Adipocyte (in vitro differentiated cells): Measurements from ENCODE around the gene EFNA2.

ENCODE experiments used
- DNase-seq: peaks from one replicate; pipeline ENCODE4 v3.0.0-alpha.2; 2015; ENCODE audit warnings: low read depth
- H3K27me3 ChIP-seq: replicated peaks from 2 replicates; pipeline ENCODE4 v1.7.0; 2013; ENCODE audit warnings: mild to moderate bottlenecking, low read length, moderate library complexity; ENCODE audit not compliant: control insufficient read depth, insufficient read depth
- H3K36me3 ChIP-seq: 2 replicates; pipeline ENCODE4 v1.7.0; 2013; ENCODE audit warnings: low read length, mild to moderate bottlenecking, moderate library complexity; ENCODE audit not compliant: control insufficient read depth, insufficient read depth, severe bottlenecking
- H3K4me1 ChIP-seq: 2 replicates; pipeline ENCODE4 v1.7.0; 2013; ENCODE audit warnings: mild to moderate bottlenecking, low read length, moderate library complexity; ENCODE audit not compliant: control insufficient read depth, insufficient read depth
- H3K4me3 ChIP-seq: 2 replicates; pipeline ENCODE4 v1.7.0; 2013; ENCODE audit warnings: mild to moderate bottlenecking, low read length, moderate library complexity
- H3K9ac ChIP-seq: 2 replicates; pipeline ENCODE4 v1.7.0; 2013; ENCODE audit warnings: mild to moderate bottlenecking, low read length, moderate library complexity
- H3K9me3 ChIP-seq: 2 replicates; pipeline ENCODE4 v1.7.0; 2013; ENCODE audit warnings: mild to moderate bottlenecking, low read length, moderate library complexity; ENCODE audit not compliant: control insufficient read depth

The EFNA2 gene

GRCh38 chr19:1291761-1292418 is 6.2 kb downstream of the EFNA2 start:
- Histone ChIP-seq H3K36me3 (no peaks in the 10 kb centered on the region), H3K4me1 (no peaks in the 10 kb centered on the region), H3K27me3 (peaks cover 56% of the 10 kb centered on the region), H3K4me3 (no peak overlapping the region), H3K9ac (no peak overlapping the region), H3K9me3 (no peaks in the 10 kb centered on the region)
- DNase-seq = no peak

- H3K9me3 ChIP-seq = no peaks in the 10 kb centered on the region
- H3K36me3 ChIP-seq = no peaks in the 10 kb centered on the region
- H3K4me3 ChIP-seq = no peak overlapping the region
- H3K27me3 ChIP-seq = peaks cover 54% of the 10 kb centered on the region
- DNase-seq = no peak
- H3K4me1 ChIP-seq = no peaks in the 10 kb centered on the region
- no peak overlapping the region for H3K9ac ChIP-seq
Observed at GRCh38 chr19:1292419-1293151, 6.9 kb downstream of the EFNA2 start.

DNA sequence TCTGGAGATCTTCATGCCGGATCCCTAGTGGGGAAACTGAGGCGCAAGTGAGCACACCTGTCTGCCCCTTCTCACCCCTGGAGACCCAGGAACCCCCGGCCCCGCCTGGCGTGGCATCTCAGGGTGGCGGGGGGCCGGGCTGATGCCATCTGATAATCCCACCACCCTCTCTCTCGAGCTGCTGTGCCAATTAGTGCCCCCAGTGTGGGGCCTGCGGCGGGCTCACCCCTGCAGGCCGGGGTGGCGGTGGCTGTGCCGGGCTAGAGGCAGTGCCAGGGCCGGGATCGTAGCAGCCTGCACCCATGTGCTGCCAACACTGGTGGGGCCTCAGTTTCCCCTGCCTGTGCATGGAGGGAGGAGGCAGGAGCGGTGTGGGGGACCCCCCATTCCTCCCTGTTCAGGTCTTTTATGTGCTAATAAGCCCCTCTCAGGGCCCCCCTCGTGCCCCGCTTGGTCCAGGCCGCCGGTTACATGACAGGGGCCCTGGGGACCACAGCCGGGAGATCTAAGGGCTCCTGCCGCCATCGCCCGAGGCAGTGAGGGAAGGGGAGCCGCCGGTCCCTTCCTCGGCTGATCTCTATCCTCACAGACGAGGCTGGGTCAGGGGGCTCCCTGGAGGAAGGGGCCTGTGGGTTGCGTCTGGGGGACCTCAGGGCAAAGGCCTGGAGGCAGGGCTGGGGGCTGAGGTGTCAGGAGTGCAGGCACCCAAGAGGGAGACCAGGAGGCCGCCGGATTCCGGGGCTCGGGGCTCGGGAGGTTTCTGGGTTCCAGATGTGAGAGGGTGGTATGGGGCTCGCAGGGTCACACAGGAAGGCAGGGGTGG is 8.3 kb downstream of the EFNA2 start:
- no peak for DNase-seq
- H3K36me3 ChIP-seq = no peaks in the 10 kb centered on the region
- no peak overlapping the region for H3K9ac ChIP-seq
- no peak overlapping the region for H3K4me3 ChIP-seq
- H3K27me3 ChIP-seq = peaks cover 44% of the 10 kb centered on the region
- no peaks in the 10 kb centered on the region for H3K9me3 ChIP-seq
- no peaks in the 10 kb centered on the region for H3K4me1 ChIP-seq

DNA sequence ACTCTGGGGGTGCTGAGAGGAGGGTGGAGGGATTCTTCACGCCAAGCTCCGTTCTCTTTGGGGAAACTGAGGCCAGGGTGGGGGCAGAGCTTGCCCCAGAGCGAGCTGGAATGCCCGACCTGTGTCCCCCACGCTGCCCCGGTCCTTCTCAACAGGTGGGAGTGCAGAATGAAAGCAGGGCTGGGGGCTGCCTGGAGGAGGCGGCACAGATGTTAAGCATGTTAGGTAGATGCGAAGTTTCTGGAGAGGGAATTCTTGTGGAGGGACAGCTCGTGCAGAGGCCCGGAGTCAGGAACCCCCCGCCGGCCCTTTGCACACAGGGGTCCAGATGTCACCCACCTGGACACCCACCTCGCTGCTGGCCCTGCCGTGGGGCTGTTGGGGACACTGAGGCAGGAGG is 9.0 kb downstream of the EFNA2 start:
- peaks cover 37% of the 10 kb centered on the region for H3K27me3 ChIP-seq
- H3K9ac ChIP-seq = no peak overlapping the region
- H3K36me3 ChIP-seq = no peaks in the 10 kb centered on the region
- H3K4me1 ChIP-seq = no peaks in the 10 kb centered on the region
- no peak overlapping the region for H3K4me3 ChIP-seq
- DNase-seq = no peak
- no peaks in the 10 kb centered on the region for H3K9me3 ChIP-seq

GRCh38 chr19:1295169-1296012 is 9.7 kb downstream of the EFNA2 start:
- Histone ChIP-seq H3K4me1 (no peaks in the 10 kb centered on the region), H3K9ac (no peak overlapping the region), H3K4me3 (no peak overlapping the region), H3K36me3 (no peaks in the 10 kb centered on the region), H3K27me3 (peaks cover 37% of the 10 kb centered on the region), H3K9me3 (no peaks in the 10 kb centered on the region)
- peak; percentile 55 for DNase-seq

GRCh38 chr19:1296078-1296477 is 10.4 kb downstream of the EFNA2 start:
- H3K4me1 ChIP-seq = no peaks in the 10 kb centered on the region
- no peak for DNase-seq
- H3K27me3 ChIP-seq = peaks cover 37% of the 10 kb centered on the region
- H3K9me3 ChIP-seq = no peaks in the 10 kb centered on the region
- no peak overlapping the region for H3K9ac ChIP-seq
- H3K4me3 ChIP-seq = no peak overlapping the region
- no peaks in the 10 kb centered on the region for H3K36me3 ChIP-seq

GRCh38 chr19:1296575-1297271 is 11.1 kb downstream of the EFNA2 start:
- no peak for DNase-seq
- no peak overlapping the region for H3K4me3 ChIP-seq
- H3K27me3 ChIP-seq = peaks cover 36% of the 10 kb centered on the region
- H3K4me1 ChIP-seq = no peaks in the 10 kb centered on the region
- H3K9me3 ChIP-seq = no peaks in the 10 kb centered on the region
- H3K9ac ChIP-seq = no peak overlapping the region
- no peaks in the 10 kb centered on the region for H3K36me3 ChIP-seq

DNA sequence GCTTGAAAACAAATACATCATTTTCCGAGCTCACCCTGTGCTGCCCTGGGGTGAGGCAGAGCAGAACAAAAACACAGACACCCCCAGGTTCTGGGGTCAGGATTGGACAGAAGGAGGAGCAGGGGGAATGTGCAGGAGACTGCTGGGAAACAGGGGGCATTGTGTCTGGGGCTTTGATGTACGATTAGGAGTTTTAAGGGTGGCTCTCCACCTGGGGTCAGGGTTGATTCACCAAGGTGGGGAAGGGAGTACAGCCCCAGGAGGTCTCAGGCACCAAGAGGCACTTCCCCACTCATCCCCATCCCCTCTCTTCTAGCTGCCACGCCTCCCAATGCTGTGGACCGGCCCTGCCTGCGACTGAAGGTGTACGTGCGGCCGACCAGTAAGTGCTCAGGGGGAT is 12.6 kb downstream of the EFNA2 start:
- Histone ChIP-seq H3K4me3 (no peak overlapping the region), H3K4me1 (no peaks in the 10 kb centered on the region), H3K36me3 (no peaks in the 10 kb centered on the region), H3K27me3 (peaks cover 21% of the 10 kb centered on the region), H3K9me3 (no peaks in the 10 kb centered on the region), H3K9ac (no peak overlapping the region)
- DNase-seq = no peak

GRCh38 chr19:1299801-1300200 is 14.1 kb downstream of the EFNA2 start:
- no peaks in the 10 kb centered on the region for H3K36me3 ChIP-seq
- H3K4me1 ChIP-seq = no peaks in the 10 kb centered on the region
- no peaks in the 10 kb centered on the region for H3K9me3 ChIP-seq
- no peak overlapping the region for H3K9ac ChIP-seq
- DNase-seq = no peak
- no peak overlapping the region for H3K4me3 ChIP-seq
- peaks cover 6% of the 10 kb centered on the region for H3K27me3 ChIP-seq

GRCh38 chr19:1300744-1301490 is 15.2 kb downstream of the EFNA2 start:
- H3K4me3 ChIP-seq = no peak overlapping the region
- DNase-seq = no peak

More at GRCh38 chr19:1300744-1301490, 15.2 kb downstream of the EFNA2 start:
- H3K9ac ChIP-seq = no peak overlapping the region
- H3K36me3 ChIP-seq = no peaks in the 10 kb centered on the region
- H3K27me3 ChIP-seq = peaks cover 10% of the 10 kb centered on the region
- no peaks in the 10 kb centered on the region for H3K9me3 ChIP-seq
- no peaks in the 10 kb centered on the region for H3K4me1 ChIP-seq
